Activated CD8-positive, alpha-beta T cell treated with anti-CD3 and anti-CD28 coated beads, Interleukin-2, amount 10 ng/mL, durations not matched to agents 7 days and 5 days (primary cell): ENCODE measurements around the gene MERTK. TPM values are rescaled to one million over a fixed set of nuclear protein-coding genes. Genes with fewer than 3 reads are reported as not detected.
"Not testable (repeated sequence)": the region's sequence is repeated elsewhere in the genome, so short reads cannot be mapped to it uniquely, and the experiment has no call there.

ENCODE experiments used
- ATAC-seq: fragments of 150-1000 bp; cut with Tn5 transposase; one replicate; pipeline ENCODE4 v1.10.0; 2021; ENCODE audit warnings: moderate library complexity
- CTCF ChIA-PET: fragments of 350-600 bp; sonication (Branson Sonifier 250); formaldehyde crosslinking; loops from one replicate; lab custom pipeline; 2021; ENCODE audit warnings: antibody characterized with exemption; lab: Charles Lee
- POLR2A ChIA-PET: fragments of 350-600 bp; sonication (Branson Sonifier 250); formaldehyde crosslinking; loops from one replicate; lab custom pipeline; 2021; ENCODE audit warnings: antibody characterized with exemption; lab: Charles Lee
- DNase-seq: peaks from one replicate; pipeline ENCODE4 v3.0.0-alpha.2; 2020
- H3K27ac Mint-ChIP-seq: one replicate; pipeline ENCODE4 v1.8.0; 2021; ENCODE audit warnings: mild to moderate bottlenecking, mixed read lengths
- H3K27me3 Mint-ChIP-seq: one replicate; pipeline ENCODE4 v1.8.0; 2021; ENCODE audit warnings: low read depth, mixed read lengths
- H3K36me3 Mint-ChIP-seq: one replicate; pipeline ENCODE4 v1.8.0; 2021; ENCODE audit warnings: low read depth, mixed read lengths
- H3K4me1 Mint-ChIP-seq: one replicate; pipeline ENCODE4 v1.8.0; 2021; ENCODE audit warnings: low read depth, mixed read lengths
- H3K4me3 Mint-ChIP-seq: one replicate; pipeline ENCODE4 v1.8.0; 2021; ENCODE audit warnings: mild to moderate bottlenecking, mixed read lengths
- H3K9me3 Mint-ChIP-seq: one replicate; pipeline ENCODE4 v1.8.0; 2022; ENCODE audit warnings: mixed read lengths; ENCODE audit not compliant: insufficient read depth
- total RNA-seq, 2 experiments: library from RNA; stranded (reverse); gene quantifications; one replicate each; pipeline ENCODE4 v1.2.3, GENCODE V29; 2021

Gene MERTK
- total RNA-seq, 2 experiments from 2014 or later: 0.10 to 0.21 TPM

GRCh38 chr2:112039556-112039955 lies 141.1 kb downstream of the MERTK start:
- H3K9me3 Mint-ChIP-seq, H3K36me3 Mint-ChIP-seq, CTCF ChIA-PET, POLR2A ChIA-PET, H3K4me3 Mint-ChIP-seq, H3K4me1 Mint-ChIP-seq, ATAC-seq, DNase-seq, H3K27ac Mint-ChIP-seq, H3K27me3 Mint-ChIP-seq: not testable (repeated sequence)

- CTCF ChIA-PET, H3K36me3 Mint-ChIP-seq, H3K27ac Mint-ChIP-seq: not testable (repeated sequence)
Observed at GRCh38 chr2:112040066-112040465, 141.7 kb downstream of the MERTK start.

GRCh38 chr2:112041460-112041859 lies 143.1 kb downstream of the MERTK start:
- ATAC-seq, H3K36me3 Mint-ChIP-seq, H3K4me3 Mint-ChIP-seq, POLR2A ChIA-PET, H3K27me3 Mint-ChIP-seq, H3K9me3 Mint-ChIP-seq, H3K4me1 Mint-ChIP-seq, CTCF ChIA-PET, DNase-seq, H3K27ac Mint-ChIP-seq: not testable (repeated sequence)

More at GRCh38 chr2:112040066-112040465, 141.7 kb downstream of the MERTK start:
- POLR2A ChIA-PET, DNase-seq, H3K4me3 Mint-ChIP-seq, H3K4me1 Mint-ChIP-seq, H3K27me3 Mint-ChIP-seq, H3K9me3 Mint-ChIP-seq, ATAC-seq: not testable (repeated sequence)

- POLR2A ChIA-PET: interaction anchor here (1.2 kb wide), 1 partner anchor 162 kb away, joined by 4 read pairs; the partner anchor contains the start of gene ANAPC1
- Mint-ChIP-seq H3K27me3 (peaks cover 20% of the 10 kb centered on the region), H3K36me3 (no peaks in the 10 kb centered on the region), H3K9me3 (no peaks in the 10 kb centered on the region), H3K4me3 (no peak overlapping the region), H3K27ac (no peak overlapping the region), H3K4me1 (no peaks in the 10 kb centered on the region)
- ATAC-seq (no peak), DNase-seq (no peak)
- CTCF ChIA-PET: no interaction called here
Observed at GRCh38 chr2:112045446-112046014, 147.1 kb downstream of the MERTK start.

- no peak for DNase-seq
- no peak overlapping the region for H3K4me3 Mint-ChIP-seq
- H3K27me3 Mint-ChIP-seq: peaks cover 20% of the 10 kb centered on the region
Observed at GRCh38 chr2:112046231-112046630, 147.8 kb downstream of the MERTK start.

GRCh38 chr2:112047537-112048235 lies 149.3 kb downstream of the MERTK start:
- ChIA-PET CTCF (interaction anchor here (0.5 to 3.6 kb wide), 8 partner anchors 74 to 196 kb away, joined by 3 to 20 read pairs (median 5); partner anchors contain the start of gene ANAPC1), POLR2A (no interaction called here)
- Mint-ChIP-seq H3K27me3 (peaks cover 20% of the 10 kb centered on the region), H3K4me3 (no peak overlapping the region), H3K4me1 (no peaks in the 10 kb centered on the region), H3K9me3 (no peaks in the 10 kb centered on the region), H3K36me3 (no peaks in the 10 kb centered on the region), H3K27ac (no peak overlapping the region)
- DNase-seq: no peak
- no peak for ATAC-seq

More at GRCh38 chr2:112046231-112046630, 147.8 kb downstream of the MERTK start:
- H3K27ac Mint-ChIP-seq: no peak overlapping the region
- CTCF ChIA-PET: interaction anchor here (1.1 to 3.6 kb wide), 3 partner anchors 150 to 162 kb away, joined by 3 to 20 read pairs (median 8); partner anchors contain the start of gene ANAPC1
- POLR2A ChIA-PET: no interaction called here
- no peaks in the 10 kb centered on the region for H3K4me1 Mint-ChIP-seq
- H3K36me3 Mint-ChIP-seq: no peaks in the 10 kb centered on the region
- no peaks in the 10 kb centered on the region for H3K9me3 Mint-ChIP-seq
- no peak for ATAC-seq

- DNase-seq: no peak
- Mint-ChIP-seq H3K9me3 (no peaks in the 10 kb centered on the region), H3K27me3 (peaks cover 21% of the 10 kb centered on the region), H3K4me3 (no peak overlapping the region), H3K4me1 (peaks cover under 1% of the 10 kb centered on the region), H3K27ac (no peak overlapping the region), H3K36me3 (no peaks in the 10 kb centered on the region)
- POLR2A ChIA-PET: no interaction called here
- CTCF ChIA-PET: interaction anchor here (0.5 to 3.6 kb wide), 6 partner anchors 148 to 196 kb away, joined by 3 to 20 read pairs (median 8); partner anchors contain the start of gene ANAPC1
- no peak for ATAC-seq
Observed at GRCh38 chr2:112048236-112048592, 149.8 kb downstream of the MERTK start.

GRCh38 chr2:112048887-112049286 lies 150.5 kb downstream of the MERTK start:
- Mint-ChIP-seq H3K27me3 (peaks cover 20% of the 10 kb centered on the region), H3K27ac (no peak overlapping the region), H3K4me1 (peaks cover 7% of the 10 kb centered on the region), H3K9me3 (no peaks in the 10 kb centered on the region), H3K36me3 (no peaks in the 10 kb centered on the region), H3K4me3 (no peak overlapping the region)
- peak; percentile 61 for ATAC-seq
- POLR2A ChIA-PET: no interaction called here
- CTCF ChIA-PET: interaction anchor here (1.8 to 3.6 kb wide), 3 partner anchors 148 to 161 kb away, joined by 7 to 20 read pairs (median 11); no protein-coding TSS in a partner anchor
- peak; percentile 45 for DNase-seq

- H3K9me3 Mint-ChIP-seq: no peaks in the 10 kb centered on the region
- ATAC-seq (no peak), DNase-seq (no peak)
- peaks cover 20% of the 10 kb centered on the region for H3K27me3 Mint-ChIP-seq
- ChIA-PET CTCF (interaction anchor here (0.5 to 3.8 kb wide), 7 partner anchors 71 to 227 kb away, joined by 3 to 21 read pairs (median 4); no protein-coding TSS in a partner anchor), POLR2A (no interaction called here)
- no peaks in the 10 kb centered on the region for H3K36me3 Mint-ChIP-seq
- no peak overlapping the region for H3K4me3 Mint-ChIP-seq
- peaks cover 9% of the 10 kb centered on the region for H3K4me1 Mint-ChIP-seq
- no peak overlapping the region for H3K27ac Mint-ChIP-seq
Observed at GRCh38 chr2:112050316-112050715, 151.9 kb downstream of the MERTK start.

- CTCF ChIA-PET: interaction anchor here (0.7 to 1.6 kb wide), 4 partner anchors 67 to 529 kb away, joined by 3 read pairs; no protein-coding TSS in a partner anchor
- H3K9me3 Mint-ChIP-seq: no peaks in the 10 kb centered on the region
Observed at GRCh38 chr2:112053917-112054846, 155.8 kb downstream of the MERTK start.

More at GRCh38 chr2:112053917-112054846, 155.8 kb downstream of the MERTK start:
- peaks cover 4% of the 10 kb centered on the region for H3K27me3 Mint-ChIP-seq
- H3K36me3 Mint-ChIP-seq: peaks cover 19% of the 10 kb centered on the region
- H3K27ac Mint-ChIP-seq: peak overlapping the region; percentile 98
- POLR2A ChIA-PET: interaction anchor here (0.7 to 1.6 kb wide), 4 partner anchors 200 to 1120 kb away, joined by 3 to 7 read pairs (median 4); partner anchors contain the start of gene ZC3H8
- DNase-seq: peak; percentile 97
- ATAC-seq: peak; percentile 73
- peaks cover 36% of the 10 kb centered on the region for H3K4me1 Mint-ChIP-seq
- H3K4me3 Mint-ChIP-seq: peak overlapping the region; percentile 85
